Measurements from ENCODE around the gene PCGF2.

PCGF2 gene

DNA sequence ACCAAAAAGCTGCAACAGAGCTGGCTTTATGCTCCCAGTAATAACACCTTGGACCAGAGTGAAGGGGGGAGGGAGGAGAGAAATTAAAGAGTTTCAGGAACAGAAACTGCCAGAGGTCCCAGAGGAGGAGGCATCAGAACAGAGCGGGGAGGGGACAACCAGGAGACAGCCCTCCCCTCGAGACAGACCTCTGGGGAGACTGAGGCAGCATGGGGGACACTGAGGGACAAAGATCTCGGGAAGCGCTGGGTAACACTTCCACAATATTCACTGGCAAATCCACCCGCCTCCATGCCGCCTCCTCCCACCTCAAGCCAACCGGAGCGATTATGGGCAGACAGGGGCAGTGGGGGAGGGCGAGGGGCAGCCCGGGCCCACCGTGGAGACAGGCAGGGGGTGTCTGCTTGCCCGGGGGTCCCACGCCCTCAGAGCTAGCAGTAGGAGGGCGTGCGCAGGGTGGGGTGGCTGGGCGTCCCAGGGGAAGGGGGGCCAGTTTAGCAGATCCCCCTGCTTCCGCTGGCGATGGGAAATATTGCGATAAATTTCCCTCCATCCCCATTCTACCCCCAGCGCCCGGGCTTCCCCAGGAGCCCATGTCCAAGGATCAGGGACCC is 1.2 kb downstream of the PCGF2 start:
- TF ChIP-seq, protein P1, sequence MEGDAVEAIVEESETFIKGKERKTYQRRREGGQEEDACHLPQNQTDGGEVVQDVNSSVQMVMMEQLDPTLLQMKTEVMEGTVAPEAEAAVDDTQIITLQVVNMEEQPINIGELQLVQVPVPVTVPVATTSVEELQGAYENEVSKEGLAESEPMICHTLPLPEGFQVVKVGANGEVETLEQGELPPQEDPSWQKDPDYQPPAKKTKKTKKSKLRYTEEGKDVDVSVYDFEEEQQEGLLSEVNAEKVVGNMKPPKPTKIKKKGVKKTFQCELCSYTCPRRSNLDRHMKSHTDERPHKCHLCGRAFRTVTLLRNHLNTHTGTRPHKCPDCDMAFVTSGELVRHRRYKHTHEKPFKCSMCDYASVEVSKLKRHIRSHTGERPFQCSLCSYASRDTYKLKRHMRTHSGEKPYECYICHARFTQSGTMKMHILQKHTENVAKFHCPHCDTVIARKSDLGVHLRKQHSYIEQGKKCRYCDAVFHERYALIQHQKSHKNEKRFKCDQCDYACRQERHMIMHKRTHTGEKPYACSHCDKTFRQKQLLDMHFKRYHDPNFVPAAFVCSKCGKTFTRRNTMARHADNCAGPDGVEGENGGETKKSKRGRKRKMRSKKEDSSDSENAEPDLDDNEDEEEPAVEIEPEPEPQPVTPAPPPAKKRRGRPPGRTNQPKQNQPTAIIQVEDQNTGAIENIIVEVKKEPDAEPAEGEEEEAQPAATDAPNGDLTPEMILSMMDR (IDR thresholded peaks at IDR 0.05; ENCODE audit: insufficient read depth, missing control alignments): no peak
- FAIRE-seq (no peak), DNase-seq (ENCODE audit: insufficient read length, low spot score) (no peak)

DNA sequence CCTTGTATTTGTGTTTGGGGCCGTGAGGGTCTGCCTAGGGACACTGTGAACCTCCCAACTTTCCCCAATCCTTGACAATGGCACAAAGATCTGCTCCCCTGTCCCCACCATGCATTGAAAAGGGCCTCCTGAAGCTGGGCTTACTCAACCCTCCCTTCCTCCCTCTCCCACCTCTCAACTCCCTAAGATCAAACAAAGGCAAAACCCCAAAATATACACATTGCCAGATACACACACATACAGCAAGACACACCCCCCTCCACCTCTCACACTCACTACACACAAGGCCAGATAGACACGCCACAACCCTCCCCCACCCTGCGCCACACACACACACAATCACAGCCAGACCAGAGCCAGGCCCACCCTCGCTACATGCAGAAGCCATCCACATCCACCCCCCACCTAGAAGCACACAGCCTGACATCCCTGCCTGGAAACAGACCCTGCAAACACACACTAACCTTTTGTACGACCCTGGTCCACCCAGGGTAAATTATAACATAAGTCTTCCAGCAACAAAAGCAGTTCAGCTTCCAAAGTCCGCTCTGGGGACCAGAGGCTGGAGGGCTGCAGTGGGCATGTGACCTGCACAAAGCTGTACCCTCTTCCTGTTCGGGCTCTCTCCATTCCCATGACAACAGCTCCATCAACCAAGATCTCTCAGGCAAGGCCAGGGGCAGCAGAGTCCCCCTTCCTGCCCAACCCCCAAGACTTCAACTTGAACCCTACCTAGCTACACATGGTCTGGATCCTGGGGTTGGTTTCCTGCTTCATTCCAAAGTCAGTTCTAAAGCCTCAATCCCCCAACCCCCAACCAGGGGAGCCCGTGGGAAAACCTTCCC is 1.9 kb downstream of the PCGF2 start:
- DNase-seq (ENCODE audit: insufficient read length, low spot score) (no peak), FAIRE-seq (no peak)
- TF ChIP-seq, protein P1 (IDR thresholded peaks at IDR 0.05; ENCODE audit: insufficient read depth, missing control alignments): no peak

DNA sequence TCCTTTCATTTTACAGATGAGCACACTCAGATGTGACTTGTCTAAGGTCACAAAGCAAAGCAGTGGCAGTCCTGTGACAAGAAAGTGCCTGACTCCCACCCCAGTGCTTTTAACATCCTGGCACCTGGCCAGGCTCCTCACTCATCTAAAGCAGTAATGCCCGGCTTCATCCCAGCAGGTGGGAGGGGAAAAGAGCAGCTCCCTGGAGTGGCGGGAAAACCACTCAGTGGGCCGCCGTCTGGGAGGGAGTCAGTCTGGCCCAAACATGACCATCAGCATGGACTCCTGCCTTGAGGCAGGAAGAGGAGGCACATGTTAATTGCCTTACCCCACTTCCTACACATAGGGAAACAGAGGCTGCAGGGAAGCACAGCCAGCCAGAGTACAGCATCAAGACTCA is 2.6 kb downstream of the PCGF2 start:
- DNase-seq (ENCODE audit: insufficient read length, low spot score) (no peak), FAIRE-seq (no peak)
- TF ChIP-seq, protein P1 (IDR thresholded peaks at IDR 0.05; ENCODE audit: insufficient read depth, missing control alignments): no peak

DNA sequence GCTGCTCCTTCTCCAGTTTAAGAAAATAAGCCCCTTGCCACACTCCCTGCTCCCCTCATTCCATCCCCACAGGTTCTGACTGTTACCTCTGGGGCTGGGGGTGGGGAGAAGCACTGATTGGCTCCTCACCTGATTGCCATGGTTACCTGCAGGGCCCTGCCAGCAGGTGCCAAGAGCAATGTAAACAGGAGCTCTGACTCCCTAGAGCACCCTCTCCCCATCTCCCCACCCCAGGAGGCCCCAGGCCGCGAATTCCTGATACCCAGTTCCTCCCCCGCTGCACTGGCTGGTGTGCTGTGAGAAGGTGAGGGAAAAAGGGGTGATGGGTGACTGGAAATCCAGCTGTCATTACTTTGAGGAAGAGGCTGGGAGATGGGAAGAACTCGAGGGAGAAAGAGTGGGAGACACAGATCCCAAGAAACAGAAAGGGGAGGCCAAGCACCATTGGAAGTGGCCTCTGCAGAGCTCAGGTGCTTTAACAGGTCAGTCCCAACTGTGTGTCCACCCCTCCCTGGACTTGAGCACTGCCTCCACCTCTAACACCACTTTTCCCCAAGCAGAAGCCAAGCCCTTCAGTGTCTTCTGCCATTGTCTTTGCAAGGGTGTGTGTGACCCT is 4.5 kb downstream of the PCGF2 start:
- DNase-seq (ENCODE audit: insufficient read length, low spot score) (no peak), FAIRE-seq (no peak)
- TF ChIP-seq, protein P1 (IDR thresholded peaks at IDR 0.05; ENCODE audit: insufficient read depth, missing control alignments): no peak

DNA sequence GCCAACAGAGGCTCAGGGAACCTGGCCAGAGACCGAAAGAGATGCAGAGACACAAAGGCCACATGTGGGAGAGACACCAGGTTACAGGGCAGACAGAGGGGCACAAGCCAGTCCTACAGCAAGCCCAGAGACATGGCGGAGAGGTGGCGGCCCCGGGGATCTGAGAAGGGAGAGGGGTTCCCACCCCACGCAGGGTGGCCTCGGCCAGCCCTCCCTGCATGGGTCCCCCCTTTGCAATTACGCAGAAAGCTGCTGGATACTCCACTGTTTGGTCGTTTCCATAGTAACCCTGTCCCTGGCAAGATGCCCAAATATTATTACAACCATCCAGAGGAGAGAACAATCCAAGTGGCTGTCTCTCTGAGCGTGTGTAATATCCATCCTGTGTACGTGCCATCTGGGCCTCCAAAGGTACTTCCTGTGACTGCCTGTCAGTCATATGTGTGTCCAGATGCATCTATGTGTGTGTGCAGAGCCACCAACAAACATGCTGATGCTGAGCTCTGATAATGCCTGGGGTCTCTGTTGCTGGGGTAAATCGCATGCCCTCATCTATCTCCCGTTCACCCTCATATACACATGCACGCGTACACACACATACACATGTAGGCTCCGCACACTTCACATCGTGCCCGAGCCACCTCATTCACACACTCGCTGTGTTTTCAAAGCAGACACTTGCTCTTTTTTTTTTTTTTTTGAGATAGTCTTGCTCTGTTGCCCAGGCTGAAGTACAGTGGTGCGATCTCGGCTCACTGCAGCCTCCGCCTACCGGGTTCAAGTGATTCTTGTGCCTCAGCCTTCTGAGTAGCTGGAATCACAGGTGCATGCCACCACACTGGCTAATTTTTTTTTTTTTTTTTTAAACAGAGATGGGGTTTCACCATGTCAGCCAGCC is 5.5 kb downstream of the PCGF2 start:
- TF ChIP-seq, protein P1 (IDR thresholded peaks at IDR 0.05; ENCODE audit: insufficient read depth, missing control alignments): no peak
- FAIRE-seq (no peak), DNase-seq (ENCODE audit: insufficient read length, low spot score) (no peak)

DNA sequence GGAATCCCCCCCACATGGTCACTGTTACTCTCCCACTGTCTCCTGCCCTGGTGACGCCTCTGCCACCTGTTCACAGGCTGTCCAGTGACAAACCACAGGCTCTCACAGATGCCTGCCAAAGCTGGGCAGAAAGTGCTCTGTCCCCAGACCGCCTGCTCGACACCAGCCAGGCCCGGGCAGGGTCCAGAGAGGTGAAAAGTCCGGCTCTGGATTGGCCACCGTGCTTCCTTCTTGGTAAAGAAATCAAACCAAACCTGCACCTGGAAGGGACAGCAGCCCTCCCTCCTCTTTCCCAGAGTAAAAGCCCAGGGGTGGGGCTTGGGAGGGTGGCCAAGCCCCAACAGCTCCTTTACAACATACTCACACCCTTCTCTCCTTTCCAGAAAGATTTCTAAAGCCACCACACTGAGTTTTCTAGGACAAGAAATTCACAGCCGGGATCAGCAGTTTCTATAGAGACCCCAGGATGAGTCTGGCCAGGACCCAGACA is 6.2 kb downstream of the PCGF2 start:
- DNase-seq (ENCODE audit: insufficient read length, low spot score): no peak
- no peak for FAIRE-seq
- TF ChIP-seq, protein P1 (IDR thresholded peaks at IDR 0.05; ENCODE audit: insufficient read depth, missing control alignments): no peak

Measured in D721Med (cell line).